DOHH2 (cell line): ENCODE data around the gene MRPS25.

ENCODE experiments used
- H3F3A ChIP-seq: fragments of 200-600 bp; sonication (generic), shearing (Covaris generic); 2 replicates; pipeline ENCODE4 v1.6.0; 2016; ENCODE audit warnings: antibody characterized with exemption, mild to moderate bottlenecking; ENCODE audit not compliant: control insufficient read depth, insufficient read depth
- H3K27ac ChIP-seq: fragments of 200-600 bp; sonication (generic); 2 replicates; pipeline ENCODE4 v1.5.1; 2014; ENCODE audit warnings: low read depth, mild to moderate bottlenecking, low read length, moderate library complexity
- H3K27me3 ChIP-seq: fragments of 200-600 bp; sonication (generic); 2 replicates; pipeline ENCODE4 v1.6.1; 2014; ENCODE audit warnings: mild to moderate bottlenecking, low read length, mixed read lengths; ENCODE audit not compliant: control insufficient read depth
- H3K36me3 ChIP-seq: fragments of 200-600 bp; sonication (generic); 2 replicates; pipeline ENCODE4 v1.6.1; 2014; ENCODE audit warnings: mild to moderate bottlenecking, low read length, moderate library complexity, mixed read lengths; ENCODE audit not compliant: control insufficient read depth
- H3K4me1 ChIP-seq: fragments of 200-600 bp; sonication (generic); 2 replicates; pipeline ENCODE4 v1.6.1; 2014; ENCODE audit warnings: mild to moderate bottlenecking, low read length, mixed read lengths; ENCODE audit not compliant: control insufficient read depth
- H3K4me2 ChIP-seq: fragments of 200-600 bp; sonication (generic); 2 replicates; pipeline ENCODE4 v1.6.0; 2014; ENCODE audit warnings: mild to moderate bottlenecking, low read length, moderate library complexity
- H3K4me3 ChIP-seq: fragments of 200-600 bp; sonication (generic); 2 replicates; pipeline ENCODE4 v1.5.1; 2014; ENCODE audit warnings: mild to moderate bottlenecking, low read length, mixed read lengths
- H3K79me2 ChIP-seq: fragments of 200-600 bp; sonication (generic); 2 replicates; pipeline ENCODE4 v1.6.1; 2014; ENCODE audit warnings: mild to moderate bottlenecking, low read length, mixed read lengths; ENCODE audit not compliant: control insufficient read depth
- H3K9me2 ChIP-seq: fragments of 200-600 bp; sonication (generic); replicated peaks from 2 replicates; pipeline ENCODE4 v1.6.1; 2014; ENCODE audit warnings: mild to moderate bottlenecking, low read length, mixed read lengths; ENCODE audit not compliant: control insufficient read depth
- H3K9me3 ChIP-seq: fragments of 200-600 bp; sonication (generic); 2 replicates; pipeline ENCODE4 v1.6.1; 2014; ENCODE audit warnings: antibody characterized with exemption, low read length, mixed read lengths; ENCODE audit not compliant: control insufficient read depth, insufficient read depth
- H4K20me1 ChIP-seq: fragments of 200-600 bp; sonication (generic); 2 replicates; pipeline ENCODE4 v1.6.0; 2014; ENCODE audit warnings: low read depth, mild to moderate bottlenecking, antibody characterized with exemption, low read length, moderate library complexity; ENCODE audit not compliant: control insufficient read depth, insufficient read depth
- EZH2phosphoT487 ChIP-seq: fragments of 200-600 bp; sonication (generic); IDR thresholded peaks from 2 replicates; pipeline ENCODE4 v1.6.1; 2017; ENCODE audit warnings: borderline replicate concordance, mild to moderate bottlenecking, antibody characterized with exemption, low read length, moderate library complexity, mixed read lengths
- TF ChIP-seq, protein P1 (sequence below): fragments of 200-600 bp; sonication (generic); IDR thresholded peaks from one replicate; pipeline ENCODE4 v1.5.1; 2014; ENCODE audit warnings: antibody characterized with exemption, mild to moderate bottlenecking, low read depth, low read length; ENCODE audit not compliant: poor library complexity, severe bottlenecking

MRPS25 gene

DNA sequence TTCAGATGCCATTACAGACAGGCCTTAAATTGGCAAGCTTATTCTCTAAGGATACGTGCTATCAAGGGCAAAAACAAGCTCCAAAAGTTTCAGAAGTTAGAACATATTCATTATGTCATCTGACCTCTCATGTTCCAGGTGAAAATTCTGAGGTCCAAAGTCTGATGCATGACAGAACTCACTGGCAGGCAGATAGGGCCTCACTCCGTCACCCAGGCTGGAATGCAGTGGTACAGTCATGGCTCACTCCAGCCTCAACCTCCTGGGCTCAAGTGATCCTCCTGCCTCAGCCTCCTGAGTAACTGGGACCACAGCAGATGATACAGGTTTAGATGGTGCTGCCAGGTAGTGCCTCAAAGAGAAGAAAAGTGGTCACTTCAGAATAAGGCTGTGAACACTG lies 15.5 kb downstream of the MRPS25 start:
- TF ChIP-seq, protein P1, sequence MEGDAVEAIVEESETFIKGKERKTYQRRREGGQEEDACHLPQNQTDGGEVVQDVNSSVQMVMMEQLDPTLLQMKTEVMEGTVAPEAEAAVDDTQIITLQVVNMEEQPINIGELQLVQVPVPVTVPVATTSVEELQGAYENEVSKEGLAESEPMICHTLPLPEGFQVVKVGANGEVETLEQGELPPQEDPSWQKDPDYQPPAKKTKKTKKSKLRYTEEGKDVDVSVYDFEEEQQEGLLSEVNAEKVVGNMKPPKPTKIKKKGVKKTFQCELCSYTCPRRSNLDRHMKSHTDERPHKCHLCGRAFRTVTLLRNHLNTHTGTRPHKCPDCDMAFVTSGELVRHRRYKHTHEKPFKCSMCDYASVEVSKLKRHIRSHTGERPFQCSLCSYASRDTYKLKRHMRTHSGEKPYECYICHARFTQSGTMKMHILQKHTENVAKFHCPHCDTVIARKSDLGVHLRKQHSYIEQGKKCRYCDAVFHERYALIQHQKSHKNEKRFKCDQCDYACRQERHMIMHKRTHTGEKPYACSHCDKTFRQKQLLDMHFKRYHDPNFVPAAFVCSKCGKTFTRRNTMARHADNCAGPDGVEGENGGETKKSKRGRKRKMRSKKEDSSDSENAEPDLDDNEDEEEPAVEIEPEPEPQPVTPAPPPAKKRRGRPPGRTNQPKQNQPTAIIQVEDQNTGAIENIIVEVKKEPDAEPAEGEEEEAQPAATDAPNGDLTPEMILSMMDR: no peak
- H3K4me1 ChIP-seq: peaks cover 39% of the 10 kb centered on the region
- H3K79me2 ChIP-seq: peaks cover 59% of the 10 kb centered on the region
- H4K20me1 ChIP-seq: peaks cover 23% of the 10 kb centered on the region
- H3F3A ChIP-seq: peaks cover 42% of the 10 kb centered on the region
- peak overlapping the region; percentile 64 for H3K4me2 ChIP-seq
- H3K27ac ChIP-seq: peak overlapping the region; percentile 80
- H3K36me3 ChIP-seq: peaks cover 95% of the 10 kb centered on the region
- no peaks in the 10 kb centered on the region for H3K27me3 ChIP-seq
- H3K4me3 ChIP-seq: no peak overlapping the region
- no peaks in the 10 kb centered on the region for H3K9me2 ChIP-seq
- H3K9me3 ChIP-seq: no peaks in the 10 kb centered on the region

DNA sequence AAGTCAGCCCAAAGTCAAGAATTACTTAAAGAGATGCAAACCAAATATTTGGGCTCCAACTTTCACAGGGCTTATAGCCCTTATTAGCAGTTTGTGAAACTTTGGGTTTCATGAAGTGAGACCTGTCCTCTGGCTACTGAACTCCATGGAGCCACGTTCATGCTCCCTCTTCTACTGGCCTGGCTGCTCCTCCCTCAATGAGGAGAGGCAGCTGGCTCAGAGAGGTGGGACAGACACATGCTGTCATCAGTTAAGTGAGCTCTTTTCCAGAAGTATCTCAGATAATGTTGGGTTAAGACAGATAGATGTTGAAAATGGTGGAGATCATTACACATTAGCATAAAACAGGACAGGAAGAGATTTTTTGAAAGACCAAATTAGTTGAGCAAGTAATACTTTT lies 19.4 kb downstream of the MRPS25 start:
- H3K9me2 ChIP-seq: no peaks in the 10 kb centered on the region
- H3K27me3 ChIP-seq: no peaks in the 10 kb centered on the region
- no peak overlapping the region for H3K27ac ChIP-seq
- TF ChIP-seq, protein P1: no peak
- no peak for TF ChIP-seq EZH2phosphoT487
- peaks cover 18% of the 10 kb centered on the region for H3F3A ChIP-seq
- H3K4me3 ChIP-seq: no peak overlapping the region
- H3K4me2 ChIP-seq: no peak overlapping the region
- H3K4me1 ChIP-seq: peaks cover 12% of the 10 kb centered on the region
- H3K36me3 ChIP-seq: peaks cover 96% of the 10 kb centered on the region
- no peaks in the 10 kb centered on the region for H3K9me3 ChIP-seq
- H4K20me1 ChIP-seq: peaks cover 18% of the 10 kb centered on the region
- H3K79me2 ChIP-seq: peaks cover 21% of the 10 kb centered on the region

DNA sequence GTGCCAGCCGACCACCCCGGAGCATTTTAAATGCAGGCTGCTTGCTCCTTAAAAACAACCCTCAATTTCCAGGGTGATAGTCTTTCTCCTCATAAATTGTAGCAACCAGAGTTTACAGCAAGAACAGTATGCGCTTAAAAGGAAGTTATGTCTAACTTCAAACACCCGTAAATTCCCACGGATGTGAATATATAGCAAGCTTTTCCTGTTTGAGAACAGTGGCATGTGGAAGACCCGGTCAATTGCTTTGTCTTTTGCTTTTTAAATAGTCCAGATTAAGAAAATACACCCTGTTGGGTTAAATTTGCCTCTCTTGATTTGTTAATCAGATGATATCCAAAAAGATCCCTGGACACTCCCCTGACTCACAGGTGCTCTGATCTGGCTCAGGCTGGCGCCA lies 20.8 kb downstream of the MRPS25 start:
- Histone ChIP-seq H4K20me1 (peaks cover 9% of the 10 kb centered on the region), H3K27me3 (no peaks in the 10 kb centered on the region), H3K4me2 (no peak overlapping the region), H3K79me2 (peaks cover 9% of the 10 kb centered on the region), H3K36me3 (peaks cover 96% of the 10 kb centered on the region), H3K4me1 (no peaks in the 10 kb centered on the region), H3K9me2 (no peaks in the 10 kb centered on the region), H3K4me3 (no peak overlapping the region), H3K9me3 (no peaks in the 10 kb centered on the region), H3K27ac (no peak overlapping the region), H3F3A (peaks cover 13% of the 10 kb centered on the region)
- no peak for TF ChIP-seq EZH2phosphoT487
- TF ChIP-seq, protein P1: no peak
